Immature natural killer cell (primary cell): ENCODE results near the gene MRPL16. TPM values are rescaled to one million over a fixed set of nuclear protein-coding genes. Genes with fewer than 3 reads are reported as not detected.

Source experiments
- DNase-seq, 3 donors: peaks; one replicate each; pipeline ENCODE4 v3.0.0; 2022; ENCODE audit warnings: mixed read lengths in 1 of 3
- H3K27ac Mint-ChIP-seq, 6 donors: one replicate each; pipeline ENCODE4 v1.8.0; 2020; ENCODE audit warnings: mixed read lengths in 6 of 6, mild to moderate bottlenecking in 5 of 6, inconsistent platforms in 4 of 6, moderate library complexity in 3 of 6
- H3K27me3 Mint-ChIP-seq, 3 donors: one replicate each; pipeline ENCODE4 v1.8.0; 2020 to 2021; ENCODE audit warnings: low read depth in 3 of 3, mild to moderate bottlenecking in 3 of 3, mixed read lengths in 3 of 3, moderate library complexity in 3 of 3, inconsistent platforms in 1 of 3
- H3K36me3 Mint-ChIP-seq, 3 donors: one replicate each; pipeline ENCODE4 v1.8.0; 2020; ENCODE audit warnings: mixed read lengths in 3 of 3, inconsistent platforms in 2 of 3, mild to moderate bottlenecking in 2 of 3
- H3K4me1 Mint-ChIP-seq, 2 donors: one replicate each; pipeline ENCODE4 v1.8.0; 2020; ENCODE audit warnings: inconsistent platforms in 2 of 2, mild to moderate bottlenecking in 2 of 2, mixed read lengths in 2 of 2, moderate library complexity in 1 of 2
- H3K4me3 Mint-ChIP-seq, 5 donors: one replicate each; pipeline ENCODE4 v1.8.0; 2020; ENCODE audit warnings: mild to moderate bottlenecking in 5 of 5, mixed read lengths in 5 of 5, inconsistent platforms in 3 of 5, moderate library complexity in 3 of 5
- H3K9me3 Mint-ChIP-seq, 6 donors: one replicate each; pipeline ENCODE4 v1.8.0; 2020; ENCODE audit warnings: mild to moderate bottlenecking in 6 of 6, mixed read lengths in 6 of 6, inconsistent platforms in 4 of 6, moderate library complexity in 3 of 6
- polyA plus RNA-seq, 3 donors: library from polyadenylated mRNA; unstranded; fragments of 300-500 nt; fragmentation: Illumina TruSeq; gene quantifications; one replicate each; pipeline ENCODE4 v1.2.3, GENCODE V29; 2021

The MRPL16 gene
- polyA plus RNA-seq, 3 donors from 2014 or later: 64.1 to 77.5 (median 68.7) TPM

- Mint-ChIP-seq H3K27me3 (peaks cover 0 to 2% (median 0%) of the 10 kb centered on the region in 3 donors), H3K36me3 (peaks cover 21 to 33% (median 25%) of the 10 kb centered on the region in 3 donors), H3K27ac (peak overlapping the region in 1 of 6 donors; percentile 46)
These were observed 32.5 kb downstream of the MRPL16 start for GRCh38 chr11:59778122-59778521.

GRCh38 chr11:59777104-59777503, 33.5 kb downstream of the MRPL16 start:
- peaks cover 21 to 32% (median 27%) of the 10 kb centered on the region in 3 donors for H3K36me3 Mint-ChIP-seq
- H3K27me3 Mint-ChIP-seq: peaks cover 0 to 2% (median 0%) of the 10 kb centered on the region in 3 donors
- no peak overlapping the region for H3K4me3 Mint-ChIP-seq
- no peak for DNase-seq
- H3K4me1 Mint-ChIP-seq: peaks cover 25 to 38% of the 10 kb centered on the region in 2 donors
- H3K27ac Mint-ChIP-seq: peak overlapping the region in 1 of 6 donors; percentile 28
- H3K9me3 Mint-ChIP-seq: no peaks in the 10 kb centered on the region

More at GRCh38 chr11:59778122-59778521, 32.5 kb downstream of the MRPL16 start:
- Mint-ChIP-seq H3K4me1 (peaks cover 25 to 37% of the 10 kb centered on the region in 2 donors), H3K9me3 (no peaks in the 10 kb centered on the region), H3K4me3 (no peak overlapping the region)
- DNase-seq: no peak

- H3K4me3 Mint-ChIP-seq: no peak overlapping the region
- H3K4me1 Mint-ChIP-seq: peaks cover 26 to 38% of the 10 kb centered on the region in 2 donors
- H3K36me3 Mint-ChIP-seq: peaks cover 23 to 28% (median 25%) of the 10 kb centered on the region in 3 donors
- H3K9me3 Mint-ChIP-seq: no peaks in the 10 kb centered on the region
- H3K27ac Mint-ChIP-seq: no peak overlapping the region
- peaks cover 0 to 2% (median 0%) of the 10 kb centered on the region in 3 donors for H3K27me3 Mint-ChIP-seq
- DNase-seq: no peak
These were observed 34.1 kb downstream of the MRPL16 start for GRCh38 chr11:59776210-59777066.

GRCh38 chr11:59773083-59773440, 37.5 kb downstream of the MRPL16 start:
- DNase-seq: no peak
- H3K27me3 Mint-ChIP-seq: no peaks in the 10 kb centered on the region
- H3K36me3 Mint-ChIP-seq: peaks cover 14 to 26% (median 19%) of the 10 kb centered on the region in 3 donors
- peak overlapping the region in 1 of 5 donors; percentile 18 for H3K4me3 Mint-ChIP-seq
- peaks cover 22 to 26% of the 10 kb centered on the region in 2 donors for H3K4me1 Mint-ChIP-seq
- H3K9me3 Mint-ChIP-seq: no peaks in the 10 kb centered on the region
- H3K27ac Mint-ChIP-seq: peak overlapping the region in 1 of 6 donors; percentile 20

- peak overlapping the region in 3 of 5 donors; percentile 10 to 27 (median 18) for H3K4me3 Mint-ChIP-seq
- no peak for DNase-seq
- no peaks in the 10 kb centered on the region for H3K27me3 Mint-ChIP-seq
These were observed 39.0 kb downstream of the MRPL16 start for GRCh38 chr11:59771605-59772004.

GRCh38 chr11:59770869-59771268, 39.7 kb downstream of the MRPL16 start:
- DNase-seq: no peak
- H3K9me3 Mint-ChIP-seq: no peaks in the 10 kb centered on the region
- H3K36me3 Mint-ChIP-seq: peaks cover 10 to 18% (median 13%) of the 10 kb centered on the region in 3 donors
- no peaks in the 10 kb centered on the region for H3K27me3 Mint-ChIP-seq
- no peak overlapping the region for H3K27ac Mint-ChIP-seq
- H3K4me1 Mint-ChIP-seq: peaks cover 22 to 26% of the 10 kb centered on the region in 2 donors
- no peak overlapping the region for H3K4me3 Mint-ChIP-seq

More at GRCh38 chr11:59771605-59772004, 39.0 kb downstream of the MRPL16 start:
- Mint-ChIP-seq H3K27ac (peak overlapping the region in 4 of 6 donors; percentile 3 to 31 (median 10)), H3K9me3 (no peaks in the 10 kb centered on the region), H3K4me1 (peaks cover 22 to 26% of the 10 kb centered on the region in 2 donors), H3K36me3 (peaks cover 10 to 19% (median 17%) of the 10 kb centered on the region in 3 donors)

GRCh38 chr11:59770319-59770718, 40.3 kb downstream of the MRPL16 start:
- H3K27me3 Mint-ChIP-seq: no peaks in the 10 kb centered on the region
- DNase-seq: no peak
- no peak overlapping the region for H3K27ac Mint-ChIP-seq
- no peaks in the 10 kb centered on the region for H3K9me3 Mint-ChIP-seq
- H3K36me3 Mint-ChIP-seq: peaks cover 6 to 13% (median 8%) of the 10 kb centered on the region in 3 donors
- H3K4me3 Mint-ChIP-seq: no peak overlapping the region
- H3K4me1 Mint-ChIP-seq: peaks cover 23 to 26% of the 10 kb centered on the region in 2 donors

- Mint-ChIP-seq H3K4me1 (peaks cover 28 to 31% of the 10 kb centered on the region in 2 donors), H3K36me3 (peaks cover 3 to 9% (median 8%) of the 10 kb centered on the region in 3 donors), H3K27me3 (no peaks in the 10 kb centered on the region), H3K27ac (no peak overlapping the region), H3K9me3 (no peaks in the 10 kb centered on the region), H3K4me3 (no peak overlapping the region)
- no peak for DNase-seq
These were observed 40.8 kb downstream of the MRPL16 start for GRCh38 chr11:59769828-59770227.

GRCh38 chr11:59769111-59769510, 41.5 kb downstream of the MRPL16 start:
- no peak overlapping the region for H3K4me3 Mint-ChIP-seq

GRCh38 chr11:59767225-59767611, 43.4 kb downstream of the MRPL16 start:
- peak in 2 of 3 donors; percentile 10 to 21 for DNase-seq
- H3K4me1 Mint-ChIP-seq: peaks cover 16 to 18% of the 10 kb centered on the region in 2 donors
- peak overlapping the region in 2 of 5 donors; percentile 44 to 49 for H3K4me3 Mint-ChIP-seq
- peaks cover 0 to 2% (median 0%) of the 10 kb centered on the region in 3 donors for H3K27me3 Mint-ChIP-seq
- H3K36me3 Mint-ChIP-seq: peaks cover 0 to 5% (median 5%) of the 10 kb centered on the region in 3 donors
- peak overlapping the region in 4 of 6 donors; percentile 9 to 46 (median 28) for H3K27ac Mint-ChIP-seq
- H3K9me3 Mint-ChIP-seq: no peaks in the 10 kb centered on the region

More at GRCh38 chr11:59769111-59769510, 41.5 kb downstream of the MRPL16 start:
- Mint-ChIP-seq H3K27me3 (no peaks in the 10 kb centered on the region), H3K27ac (no peak overlapping the region), H3K36me3 (peaks cover 3 to 8% (median 7%) of the 10 kb centered on the region in 3 donors), H3K9me3 (no peaks in the 10 kb centered on the region), H3K4me1 (peaks cover 28 to 31% of the 10 kb centered on the region in 2 donors)
- DNase-seq: no peak

- Mint-ChIP-seq H3K4me3 (peak overlapping the region in 2 of 5 donors; percentile 44 to 49), H3K27ac (peak overlapping the region in 4 of 6 donors; percentile 9 to 46 (median 28)), H3K27me3 (peaks cover 0 to 2% (median 0%) of the 10 kb centered on the region in 3 donors), H3K9me3 (no peaks in the 10 kb centered on the region), H3K36me3 (peaks cover 0 to 5% (median 4%) of the 10 kb centered on the region in 3 donors), H3K4me1 (peaks cover 11 to 13% of the 10 kb centered on the region in 2 donors)
- DNase-seq: no peak
These were observed 43.9 kb downstream of the MRPL16 start for GRCh38 chr11:59766542-59767224.

- peaks cover 0 to 2% (median 2%) of the 10 kb centered on the region in 3 donors for H3K27me3 Mint-ChIP-seq
- H3K36me3 Mint-ChIP-seq: peaks cover 0 to 5% (median 0%) of the 10 kb centered on the region in 3 donors
- DNase-seq: no peak
- no peak overlapping the region for H3K4me3 Mint-ChIP-seq
- no peaks in the 10 kb centered on the region for H3K9me3 Mint-ChIP-seq
- H3K4me1 Mint-ChIP-seq: peaks cover 5 to 6% of the 10 kb centered on the region in 2 donors
- H3K27ac Mint-ChIP-seq: peak overlapping the region in 3 of 6 donors; percentile 34 to 51 (median 47)
These were observed 45.4 kb downstream of the MRPL16 start for GRCh38 chr11:59765068-59765735.

- H3K9me3 Mint-ChIP-seq: no peaks in the 10 kb centered on the region
- peaks cover 0 to 5% (median 0%) of the 10 kb centered on the region in 3 donors for H3K36me3 Mint-ChIP-seq
- no peak overlapping the region for H3K27ac Mint-ChIP-seq
- H3K27me3 Mint-ChIP-seq: peaks cover 2 to 3% (median 2%) of the 10 kb centered on the region in 3 donors
- no peak overlapping the region for H3K4me3 Mint-ChIP-seq
- H3K4me1 Mint-ChIP-seq: peaks cover 14 to 17% of the 10 kb centered on the region in 2 donors
- no peak for DNase-seq
These were observed 48.6 kb downstream of the MRPL16 start for GRCh38 chr11:59761993-59762392.
